PC-3 (cell line): ENCODE data around the gene DIP2A. TPM values are rescaled to one million over a fixed set of nuclear protein-coding genes. Genes with fewer than 3 reads are reported as not detected.

Experiments
- ATAC-seq: fragments of 200-7000 bp; cut with Tn5 transposase; 2 replicates; pipeline ENCODE4 v1.9.1; 2020; ENCODE audit warnings: mild to moderate bottlenecking, moderate library complexity
- BruUV-seq: library from RNA; stranded (reverse); fragments of 400-500 nt; replicated peaks from 2 replicates; lab custom pipeline; 2021; lab: Mats Ljungman, UMichigan
- CTCF ChIA-PET: fragments of 300-600 bp; sonication (Branson Sonifier 250); formaldehyde crosslinking; loops from one replicate; lab custom pipeline; 2022; ENCODE audit warnings: antibody characterized with exemption; lab: Charles Lee
- POLR2A ChIA-PET: fragments of 300-600 bp; sonication (Branson Sonifier 250); formaldehyde crosslinking; loops from one replicate; lab custom pipeline; 2022; ENCODE audit warnings: antibody characterized with exemption; ENCODE audit not compliant: unreplicated experiment; lab: Charles Lee
- DNase-seq: peaks from one replicate; pipeline ENCODE4 v3.0.0-alpha.2; 2015
- H2AFZ ChIP-seq: fragments of 300-600 bp; sonication (generic); 2 replicates; pipeline ENCODE4 v1.6.0; 2016; ENCODE audit warnings: antibody characterized with exemption, low read length
- H3F3A ChIP-seq: fragments of 300-600 bp; sonication (generic); one replicate; pipeline ENCODE4 v1.6.0; 2017; ENCODE audit warnings: antibody characterized with exemption, low read length, control low read depth, mild to moderate bottlenecking; ENCODE audit not compliant: unreplicated experiment
- H3K27ac ChIP-seq: fragments of 300-600 bp; sonication (generic); 2 replicates; pipeline ENCODE4 v1.5.1; 2016; ENCODE audit warnings: mild to moderate bottlenecking, low read length
- H3K27me3 ChIP-seq: fragments of 300-600 bp; sonication (generic); 2 replicates; pipeline ENCODE4 v1.6.1; 2016; ENCODE audit warnings: low read length, mixed read lengths
- H3K36me3 ChIP-seq: fragments of 300-600 bp; sonication (generic); 2 replicates; pipeline ENCODE4 v1.6.1; 2016; ENCODE audit warnings: low read depth, mixed run types, low read length, mixed read lengths
- H3K4me1 ChIP-seq: fragments of 300-600 bp; sonication (generic); 2 replicates; pipeline ENCODE4 v1.5.1; 2016; ENCODE audit warnings: low read length; ENCODE audit not compliant: insufficient read depth
- H3K4me2 ChIP-seq: fragments of 300-600 bp; sonication (generic); 2 replicates; pipeline ENCODE4 v1.6.0; 2016; ENCODE audit warnings: low read length
- H3K4me3 ChIP-seq: fragments of 300-600 bp; sonication (generic); 2 replicates; pipeline ENCODE4 v1.5.1; 2016; ENCODE audit warnings: mild to moderate bottlenecking, low read length, mixed read lengths
- H3K79me2 ChIP-seq: fragments of 300-600 bp; sonication (generic); 2 replicates; pipeline ENCODE4 v1.6.1; 2017; ENCODE audit warnings: low read length, mixed read lengths
- H3K9ac ChIP-seq: fragments of 300-600 bp; sonication (generic); 2 replicates; pipeline ENCODE4 v1.6.0; 2016; ENCODE audit warnings: mild to moderate bottlenecking, low read length
- H3K9me2 ChIP-seq: fragments of 300-600 bp; sonication (generic); replicated peaks from 2 replicates; pipeline ENCODE4 v1.6.1; 2016; ENCODE audit warnings: mixed run types, low read length, mixed read lengths
- H3K9me3 ChIP-seq: fragments of 300-600 bp; sonication (generic); 2 replicates; pipeline ENCODE4 v1.6.1; 2016; ENCODE audit warnings: low read length, mixed read lengths
- H4K20me1 ChIP-seq: fragments of 300-600 bp; sonication (generic); 2 replicates; pipeline ENCODE4 v1.6.1; 2016; ENCODE audit warnings: low read length, mixed read lengths
- CTCF ChIP-seq: fragments of 300-600 bp; sonication (generic); conservative IDR thresholded peaks from 2 replicates; pipeline ENCODE4 v1.5.1; 2017; ENCODE audit warnings: antibody characterized with exemption, low read depth, mild to moderate bottlenecking, low read length
- EZH2 ChIP-seq: fragments of 300-600 bp; sonication (generic); IDR thresholded peaks from one replicate; pipeline ENCODE4 v1.6.1; 2017; ENCODE audit warnings: antibody characterized with exemption, mild to moderate bottlenecking, low read length; ENCODE audit not compliant: unreplicated experiment
- EZH2phosphoT487 ChIP-seq: fragments of 300-600 bp; sonication (generic); IDR thresholded peaks from 2 replicates; pipeline ENCODE4 v1.6.1; 2018; ENCODE audit warnings: mild to moderate bottlenecking, antibody characterized with exemption, low read length, borderline replicate concordance
- intact Hi-C: fragments of 100-400 bp; cut with micrococcal nuclease; formaldehyde crosslinking; loops from 2 replicates; pipeline ENCODE4 v1.9.0; 2023
- total RNA-seq: library from RNA; depleted of rRNA; stranded (reverse); fragments of >200 nt; gene quantifications from 2 replicates; pipeline ENCODE4 v1.2.3, GENCODE V29; 2014

Gene DIP2A
- total RNA-seq, 1 experiment from 2014 or later = 23.7 TPM

- Histone ChIP-seq H3K9me3 (no peaks in the 10 kb centered on the region), H3K27ac (no peak overlapping the region), H3K4me1 (no peaks in the 10 kb centered on the region), H3K36me3 (peaks cover 19% of the 10 kb centered on the region), H3K9me2 (no peaks in the 10 kb centered on the region), H3K27me3 (no peaks in the 10 kb centered on the region), H3F3A (no peaks in the 10 kb centered on the region), H3K9ac (no peak overlapping the region), H3K4me2 (no peak overlapping the region), H4K20me1 (no peaks in the 10 kb centered on the region), H2AFZ (no peak overlapping the region), H3K4me3 (no peak overlapping the region), H3K79me2 (no peaks in the 10 kb centered on the region)
- ChIA-PET POLR2A (no interaction called here), CTCF (no interaction called here)
- ATAC-seq = no peak
- BruUV-seq = no TSS peak
- no peak for DNase-seq
- intact Hi-C loops = no loop called here
- TF ChIP-seq EZH2 = no peak
- no peak for TF ChIP-seq CTCF
- TF ChIP-seq EZH2phosphoT487 = no peak
These were observed 86.1 kb downstream of the DIP2A start for GRCh38 chr21:46544824-46545223.

GRCh38 chr21:46545363-46545762 is 86.7 kb downstream of the DIP2A start:
- Histone ChIP-seq H3K27ac (no peak overlapping the region), H3K36me3 (peaks cover 19% of the 10 kb centered on the region; the same call in 1 of the 2 replicates), H2AFZ (no peak overlapping the region), H3K9me2 (no peaks in the 10 kb centered on the region), H3K9me3 (no peaks in the 10 kb centered on the region), H3K4me1 (no peaks in the 10 kb centered on the region), H3K4me3 (no peak overlapping the region), H3K9ac (no peak overlapping the region), H3K4me2 (no peak overlapping the region), H3F3A (no peaks in the 10 kb centered on the region), H3K27me3 (no peaks in the 10 kb centered on the region), H4K20me1 (no peaks in the 10 kb centered on the region), H3K79me2 (no peaks in the 10 kb centered on the region)
- ATAC-seq (peak; percentile 46; the same call in 1 of the 2 replicates), DNase-seq (peak; percentile 6)
- TF ChIP-seq EZH2 (no peak), CTCF (no peak), EZH2phosphoT487 (no peak)
- BruUV-seq = no TSS peak
- ChIA-PET POLR2A (no interaction called here), CTCF (no interaction called here)
- intact Hi-C loops = no loop called here

GRCh38 chr21:46545911-46546310 is 87.2 kb downstream of the DIP2A start:
- TF ChIP-seq CTCF = no peak
- TF ChIP-seq EZH2 = no peak
- TF ChIP-seq EZH2phosphoT487 = no peak
- no peak for ATAC-seq
- Histone ChIP-seq H3K27ac (no peak overlapping the region), H3K4me3 (no peak overlapping the region), H3K4me2 (no peak overlapping the region), H3K27me3 (no peaks in the 10 kb centered on the region), H3K9me2 (no peaks in the 10 kb centered on the region), H2AFZ (no peak overlapping the region), H3K9me3 (no peaks in the 10 kb centered on the region), H3K4me1 (no peaks in the 10 kb centered on the region), H3F3A (no peaks in the 10 kb centered on the region), H3K9ac (no peak overlapping the region), H4K20me1 (no peaks in the 10 kb centered on the region), H3K79me2 (no peaks in the 10 kb centered on the region), H3K36me3 (peaks cover 25% of the 10 kb centered on the region; the same call in 1 of the 2 replicates)
- intact Hi-C loops = no loop called here
- ChIA-PET CTCF (no interaction called here), POLR2A (no interaction called here)
- DNase-seq = no peak
- no TSS peak for BruUV-seq
